GM12878 (cell line): ENCODE measurements around the gene CDX1. TPM values are rescaled to one million over a fixed set of nuclear protein-coding genes. Genes with fewer than 3 reads are reported as not detected.

Experiments
- ATAC-seq: fragments of 200-7000 bp; cut with Tn5 transposase; 3 replicates; pipeline ENCODE4 v1.9.1; 2020; ENCODE audit warnings: mild to moderate bottlenecking, moderate library complexity
- BruUV-seq: library from RNA; stranded (reverse); fragments of 400-500 nt; replicated peaks from 2 replicates; lab custom pipeline; 2021; lab: Mats Ljungman, UMichigan
- CTCF ChIA-PET: fragments of 300-600 bp; sonication (Branson Sonifier 250); formaldehyde crosslinking; extraction: SDS; loops from one replicate; lab custom pipeline; 2021; ENCODE audit warnings: inconsistent platforms; lab: Yijun Ruan, JAX
- POLR2A ChIA-PET: fragments of 350-600 bp; formaldehyde crosslinking; extraction: SDS; loops from one replicate; lab custom pipeline; 2021; ENCODE audit warnings: inconsistent platforms; lab: Charles Lee
- RAD21 ChIA-PET: fragments of 300-600 bp; sonication (Branson Sonifier 250); formaldehyde crosslinking; loops from one replicate; lab custom pipeline; 2023; ENCODE audit warnings: antibody characterized with exemption; ENCODE audit not compliant: unreplicated experiment; lab: Charles Lee
- SMC1A ChIA-PET: fragments of 300-600 bp; sonication (Branson Sonifier 250); formaldehyde crosslinking; loops from one replicate; lab custom pipeline; 2023; ENCODE audit not compliant: unreplicated experiment, uncharacterized antibody; lab: Charles Lee
- DNase-seq: peaks from one replicate; pipeline ENCODE4 v3.0.0-alpha.2; 2011; ENCODE audit warnings: low read depth, low spot score
- FAIRE-seq: peaks from 3 replicates; lab custom pipeline; 2011; peaks lifted over from hg19 to GRCh38; lab: Jason Lieb, UNC
- H2AFZ ChIP-seq: 2 replicates; pipeline ENCODE4 v1.6.0; 2011; ENCODE audit warnings: low read depth, low read length, control low read depth; ENCODE audit not compliant: control insufficient read depth
- H3K27ac ChIP-seq: 2 replicates; pipeline ENCODE4 v1.5.1; 2011; ENCODE audit warnings: control low read depth; ENCODE audit not compliant: control insufficient read depth, insufficient read depth
- H3K27me3 ChIP-seq, 2 experiments: replicated peaks in 1 of 2; 2 replicates each; pipeline versions ENCODE4 v1.6.0 to v1.6.1; 2011; ENCODE audit warnings: low read length in 1 of 2; ENCODE audit not compliant: control insufficient read depth in 2 of 2, insufficient read depth in 2 of 2
- H3K36me3 ChIP-seq, 2 experiments: 2 replicates each; pipeline ENCODE4 v1.5.1; 2011; ENCODE audit warnings: low read length in 1 of 2; ENCODE audit not compliant: control insufficient read depth in 2 of 2, insufficient read depth in 2 of 2
- H3K4me1 ChIP-seq: 2 replicates; pipeline ENCODE4 v1.6.1; 2011; ENCODE audit warnings: mild to moderate bottlenecking, low read length, moderate library complexity, mixed read lengths; ENCODE audit not compliant: control insufficient read depth, insufficient read depth
- H3K4me2 ChIP-seq: 2 replicates; pipeline ENCODE4 v1.6.0; 2011; ENCODE audit warnings: control low read depth; ENCODE audit not compliant: control insufficient read depth, insufficient read depth
- H3K4me3 ChIP-seq: fragments of 200-600 bp; sonication (generic); 2 replicates; pipeline ENCODE4 v1.5.1; 2016
- H3K79me2 ChIP-seq: 2 replicates; pipeline ENCODE4 v1.6.0; 2011; ENCODE audit warnings: low read length; ENCODE audit not compliant: control insufficient read depth, insufficient read depth
- H3K9ac ChIP-seq: 2 replicates; pipeline ENCODE4 v1.8.0; 2011; ENCODE audit warnings: low read length, control low read depth, mixed read lengths; ENCODE audit not compliant: control insufficient read depth, insufficient read depth
- H3K9me3 ChIP-seq: replicated peaks from 3 replicates; pipeline ENCODE4 v1.5.1; 2011; ENCODE audit warnings: mild to moderate bottlenecking, low read length; ENCODE audit not compliant: control insufficient read depth, insufficient read depth
- H4K20me1 ChIP-seq: 2 replicates; pipeline ENCODE4 v1.6.0; 2011; ENCODE audit not compliant: control insufficient read depth, insufficient read depth
- BHLHE40 ChIP-seq, 2 experiments: fragments of 450-650 bp in 1 of 2; IDR thresholded peaks; 2 replicates each; pipeline ENCODE4 v1.6.1; 2011 to 2017; ENCODE audit warnings: low read depth in 2 of 2, borderline replicate concordance in 1 of 2, improper control_type of control experiment in 1 of 2, low read length in 1 of 2, mild to moderate bottlenecking in 1 of 2
- CEBPB ChIP-seq, 2 experiments: fragments of 150-350 bp in 1 of 2; IDR thresholded peaks; 2 replicates each; pipeline ENCODE4 v1.6.1; 2012 to 2014; ENCODE audit warnings: low read depth in 2 of 2, low read length in 2 of 2, borderline replicate concordance in 1 of 2, inconsistent platforms in 1 of 2
- NR2C2 ChIP-seq: IDR thresholded peaks from 2 replicates; pipeline ENCODE4 v1.6.1; 2011; ENCODE audit warnings: borderline replicate concordance, low read depth; ENCODE audit not compliant: control insufficient read depth, insufficient read length
- PAX8 ChIP-seq: fragments of 450-650 bp; IDR thresholded peaks from 2 replicates; pipeline ENCODE4 v1.6.1; 2017; ENCODE audit warnings: mild to moderate bottlenecking, moderate library complexity
- SPI1 ChIP-seq: IDR thresholded peaks from 2 replicates; pipeline ENCODE4 v1.6.1; 2011; ENCODE audit warnings: low read depth, mild to moderate bottlenecking, low read length, moderate library complexity, borderline replicate concordance; ENCODE audit not compliant: insufficient read depth
- SREBF1 ChIP-seq: IDR thresholded peaks from 2 replicates; pipeline ENCODE4 v1.6.1; 2012; ENCODE audit warnings: mild to moderate bottlenecking, low read length
- SUZ12 ChIP-seq: fragments of 200-600 bp; sonication (generic); IDR thresholded peaks from one replicate; pipeline ENCODE4 v1.6.1; 2018; ENCODE audit warnings: antibody characterized with exemption, mild to moderate bottlenecking; ENCODE audit not compliant: unreplicated experiment
- ZNF217 ChIP-seq: fragments of 450-650 bp; IDR thresholded peaks from 2 replicates; pipeline ENCODE4 v1.6.1; 2017; ENCODE audit warnings: antibody characterized with exemption, mild to moderate bottlenecking
- WGBS: methylation state at CpG from one replicate; pipeline ENCODE4 v1.1.6; 2016; ENCODE audit warnings: low lambda C conversion rate; ENCODE audit not compliant: insufficient replicate concordance, insufficient coverage; ENCODE audit errors: missing lambda C conversion rate; 5-methylcytosine and 5-hydroxymethylcytosine counted together
- in situ Hi-C: fragments of 300-500 bp; cut with MboI; formaldehyde crosslinking; loops from 9 replicates; pipeline ENCODE4 v1.14.3; 2018; ENCODE audit warnings: mixed read lengths
- intact Hi-C: fragments of 100-400 bp; cut with micrococcal nuclease; formaldehyde crosslinking; loops from one replicate; pipeline ENCODE4 v1.14.2; 2022; ENCODE audit not compliant: unreplicated experiment
- polyA plus RNA-seq, 11 experiments: library from polyadenylated mRNA; depleted of rRNA in 4 of 11; unstranded in 6 of 11; stranded (reverse) in 5 of 11; fragments of >200 nt; fragmentation: Nextera tagmentation in 4 of 11; fragmentation: Illumina TruSeq in 1 of 11; extraction: Ambion mirVana in 4 of 11; extraction: Trizol in 1 of 11; gene quantifications; 1 replicate in 1 of 11; 2 replicates in 10 of 11; pipeline versions ENCODE4 v1.2.1 to v1.2.3, GENCODE V29; 2011 to 2016; ENCODE audit warnings: inconsistent platforms in 2 of 11, missing spikeins in 2 of 11, low read depth in 1 of 11
- total RNA-seq, 4 experiments: library from RNA; depleted of rRNA in 3 of 4; stranded (reverse); fragments of >200 nt in 3 of 4; fragmentation: Illumina TruSeq in 1 of 4; extraction: Trizol in 1 of 4; gene quantifications; 2 replicates each; pipeline versions ENCODE4 v1.2.1 to v1.2.3, GENCODE V29; 2013 to 2021
- TF ChIP-seq, protein P1 (sequence below): fragments of 450-650 bp; IDR thresholded peaks from 2 replicates; pipeline ENCODE4 v1.6.1; 2017; ENCODE audit warnings: mild to moderate bottlenecking
- TF ChIP-seq, protein P2 (sequence below): IDR thresholded peaks from 2 replicates; pipeline ENCODE4 v1.6.1; 2012; ENCODE audit warnings: improper control_type of control experiment, low read depth, low read length; ENCODE audit not compliant: insufficient replicate concordance
- TF ChIP-seq, protein P3 (sequence below): IDR thresholded peaks from 2 replicates; pipeline ENCODE4 v1.6.1; 2011; ENCODE audit warnings: low read depth, low read length, improper control_type of control experiment, borderline replicate concordance

Gene CDX1
- total and polyA plus RNA-seq, 10 of the 15 experiments (the other 5 are each of a cell fraction or from before 2014, with no cell fraction given) = not detected

DNA sequence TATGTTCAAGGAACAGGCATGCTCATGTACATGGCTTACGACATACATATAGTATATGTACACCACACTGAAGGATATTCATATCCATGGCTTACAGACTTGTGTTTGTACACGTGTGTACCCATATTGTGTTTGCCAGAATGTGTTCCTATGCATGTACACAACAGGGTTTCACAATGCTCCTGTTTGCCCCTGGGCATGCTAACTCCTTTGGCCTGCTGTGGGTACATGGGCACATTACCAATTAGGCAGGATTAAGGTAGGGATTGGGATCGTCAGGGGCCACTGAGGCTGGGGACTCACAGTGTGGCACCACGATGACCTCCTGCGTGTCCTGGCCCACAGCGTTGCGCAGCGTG lies 37.1 kb upstream of the CDX1 start:
- ChIA-PET CTCF (interaction anchor here (1.2 to 3.8 kb wide), 3 partner anchors 10 to 89 kb away, joined by 3 to 30 read pairs (median 18); no protein-coding TSS in a partner anchor), SMC1A (interaction anchor here (1.1 to 4.8 kb wide), 2 partner anchors 21 to 90 kb away, joined by 3 to 22 read pairs; no protein-coding TSS in a partner anchor), POLR2A (no interaction called here), RAD21 (interaction anchor here (1.2 to 2.5 kb wide), 3 partner anchors 30 to 222 kb away, joined by 3 to 9 read pairs (median 3); no protein-coding TSS in a partner anchor)
- Histone ChIP-seq H3K4me2 (no peak overlapping the region), H3K4me3 (no peak overlapping the region), H3K27ac (no peak overlapping the region), H4K20me1 (no peaks in the 10 kb centered on the region), H3K79me2 (no peaks in the 10 kb centered on the region), H3K4me1 (no peaks in the 10 kb centered on the region), H3K9me3 (no peaks in the 10 kb centered on the region), H3K27me3 (no peaks in the 10 kb centered on the region), H2AFZ (no peak overlapping the region), H3K36me3 (no peaks in the 10 kb centered on the region), H3K9ac (no peak overlapping the region)
- intact Hi-C loops (no loop called here), in situ Hi-C loops (loop anchor here (5.0 kb wide), 1 partner anchor 93 kb away; no protein-coding TSS in a partner anchor)
- DNase-seq (no peak), FAIRE-seq (no peak), ATAC-seq (no peak)
- TF ChIP-seq, protein P1, sequence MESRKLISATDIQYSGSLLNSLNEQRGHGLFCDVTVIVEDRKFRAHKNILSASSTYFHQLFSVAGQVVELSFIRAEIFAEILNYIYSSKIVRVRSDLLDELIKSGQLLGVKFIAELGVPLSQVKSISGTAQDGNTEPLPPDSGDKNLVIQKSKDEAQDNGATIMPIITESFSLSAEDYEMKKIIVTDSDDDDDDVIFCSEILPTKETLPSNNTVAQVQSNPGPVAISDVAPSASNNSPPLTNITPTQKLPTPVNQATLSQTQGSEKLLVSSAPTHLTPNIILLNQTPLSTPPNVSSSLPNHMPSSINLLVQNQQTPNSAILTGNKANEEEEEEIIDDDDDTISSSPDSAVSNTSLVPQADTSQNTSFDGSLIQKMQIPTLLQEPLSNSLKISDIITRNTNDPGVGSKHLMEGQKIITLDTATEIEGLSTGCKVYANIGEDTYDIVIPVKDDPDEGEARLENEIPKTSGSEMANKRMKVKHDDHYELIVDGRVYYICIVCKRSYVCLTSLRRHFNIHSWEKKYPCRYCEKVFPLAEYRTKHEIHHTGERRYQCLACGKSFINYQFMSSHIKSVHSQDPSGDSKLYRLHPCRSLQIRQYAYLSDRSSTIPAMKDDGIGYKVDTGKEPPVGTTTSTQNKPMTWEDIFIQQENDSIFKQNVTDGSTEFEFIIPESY = no peak
- TF ChIP-seq BHLHE40 (IDR thresholded peaks at IDR 0.05; ENCODE audit: borderline replicate concordance in 1 of 2, low read depth in 2 of 2, low read length in 1 of 2) = no peak
- no peak for TF ChIP-seq SPI1
- TF ChIP-seq SREBF1 = no peak
- TF ChIP-seq ZNF217 = no peak
- no peak for TF ChIP-seq CEBPB (IDR thresholded peaks at IDR 0.05; ENCODE audit: borderline replicate concordance in 1 of 2, low read depth in 2 of 2, low read length in 2 of 2)
- TF ChIP-seq PAX8 = no peak
- TF ChIP-seq, protein P2, sequence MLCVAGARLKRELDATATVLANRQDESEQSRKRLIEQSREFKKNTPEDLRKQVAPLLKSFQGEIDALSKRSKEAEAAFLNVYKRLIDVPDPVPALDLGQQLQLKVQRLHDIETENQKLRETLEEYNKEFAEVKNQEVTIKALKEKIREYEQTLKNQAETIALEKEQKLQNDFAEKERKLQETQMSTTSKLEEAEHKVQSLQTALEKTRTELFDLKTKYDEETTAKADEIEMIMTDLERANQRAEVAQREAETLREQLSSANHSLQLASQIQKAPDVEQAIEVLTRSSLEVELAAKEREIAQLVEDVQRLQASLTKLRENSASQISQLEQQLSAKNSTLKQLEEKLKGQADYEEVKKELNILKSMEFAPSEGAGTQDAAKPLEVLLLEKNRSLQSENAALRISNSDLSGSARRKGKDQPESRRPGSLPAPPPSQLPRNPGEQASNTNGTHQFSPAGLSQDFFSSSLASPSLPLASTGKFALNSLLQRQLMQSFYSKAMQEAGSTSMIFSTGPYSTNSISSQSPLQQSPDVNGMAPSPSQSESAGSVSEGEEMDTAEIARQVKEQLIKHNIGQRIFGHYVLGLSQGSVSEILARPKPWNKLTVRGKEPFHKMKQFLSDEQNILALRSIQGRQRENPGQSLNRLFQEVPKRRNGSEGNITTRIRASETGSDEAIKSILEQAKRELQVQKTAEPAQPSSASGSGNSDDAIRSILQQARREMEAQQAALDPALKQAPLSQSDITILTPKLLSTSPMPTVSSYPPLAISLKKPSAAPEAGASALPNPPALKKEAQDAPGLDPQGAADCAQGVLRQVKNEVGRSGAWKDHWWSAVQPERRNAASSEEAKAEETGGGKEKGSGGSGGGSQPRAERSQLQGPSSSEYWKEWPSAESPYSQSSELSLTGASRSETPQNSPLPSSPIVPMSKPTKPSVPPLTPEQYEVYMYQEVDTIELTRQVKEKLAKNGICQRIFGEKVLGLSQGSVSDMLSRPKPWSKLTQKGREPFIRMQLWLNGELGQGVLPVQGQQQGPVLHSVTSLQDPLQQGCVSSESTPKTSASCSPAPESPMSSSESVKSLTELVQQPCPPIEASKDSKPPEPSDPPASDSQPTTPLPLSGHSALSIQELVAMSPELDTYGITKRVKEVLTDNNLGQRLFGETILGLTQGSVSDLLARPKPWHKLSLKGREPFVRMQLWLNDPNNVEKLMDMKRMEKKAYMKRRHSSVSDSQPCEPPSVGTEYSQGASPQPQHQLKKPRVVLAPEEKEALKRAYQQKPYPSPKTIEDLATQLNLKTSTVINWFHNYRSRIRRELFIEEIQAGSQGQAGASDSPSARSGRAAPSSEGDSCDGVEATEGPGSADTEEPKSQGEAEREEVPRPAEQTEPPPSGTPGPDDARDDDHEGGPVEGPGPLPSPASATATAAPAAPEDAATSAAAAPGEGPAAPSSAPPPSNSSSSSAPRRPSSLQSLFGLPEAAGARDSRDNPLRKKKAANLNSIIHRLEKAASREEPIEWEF = no peak
- TF ChIP-seq NR2C2 = no peak
- TF ChIP-seq, protein P3, sequence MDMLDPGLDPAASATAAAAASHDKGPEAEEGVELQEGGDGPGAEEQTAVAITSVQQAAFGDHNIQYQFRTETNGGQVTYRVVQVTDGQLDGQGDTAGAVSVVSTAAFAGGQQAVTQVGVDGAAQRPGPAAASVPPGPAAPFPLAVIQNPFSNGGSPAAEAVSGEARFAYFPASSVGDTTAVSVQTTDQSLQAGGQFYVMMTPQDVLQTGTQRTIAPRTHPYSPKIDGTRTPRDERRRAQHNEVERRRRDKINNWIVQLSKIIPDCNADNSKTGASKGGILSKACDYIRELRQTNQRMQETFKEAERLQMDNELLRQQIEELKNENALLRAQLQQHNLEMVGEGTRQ = no peak
- no peak for TF ChIP-seq SUZ12
- WGBS = 46% methylated on average over 8 of the region's 8 CpGs
- no TSS peak for BruUV-seq
